ENCODE results near the gene PPP1R15B.

Gene PPP1R15B

GRCh38 chr1:204361781-204362180 is 49.8 kb downstream of the PPP1R15B start:
- no peak for TF ChIP-seq CTCF (IDR thresholded peaks at IDR 0.05; ENCODE audit: borderline replicate concordance, control extremely low read depth, extremely low read depth, insufficient read depth, missing control alignments)
- in situ Hi-C loops (cut with MboI; ENCODE audit: low sequenced_read_pairs, unreplicated experiment), result loop anchor here (10.0 kb wide), 1 partner anchor 197 kb away; the partner anchor contains the start of gene REN

GRCh38 chr1:204361341-204361771 is 50.3 kb downstream of the PPP1R15B start:
- DNase-seq (ENCODE audit: low spot score), result no peak
- in situ Hi-C loops (cut with MboI; ENCODE audit: low sequenced_read_pairs, unreplicated experiment), result loop anchor here (10.0 kb wide), 1 partner anchor 197 kb away; the partner anchor contains the start of gene REN
- no peak for TF ChIP-seq CTCF (IDR thresholded peaks at IDR 0.05; ENCODE audit: borderline replicate concordance, control extremely low read depth, extremely low read depth, insufficient read depth, missing control alignments)

More at GRCh38 chr1:204361781-204362180, 49.8 kb downstream of the PPP1R15B start:
- no peak for DNase-seq (ENCODE audit: low spot score)

GRCh38 chr1:204360314-204360713 is 51.3 kb downstream of the PPP1R15B start:
- no peak for TF ChIP-seq CTCF (IDR thresholded peaks at IDR 0.05; ENCODE audit: borderline replicate concordance, control extremely low read depth, extremely low read depth, insufficient read depth, missing control alignments)
- DNase-seq (ENCODE audit: low spot score), result no peak
- in situ Hi-C loops (cut with MboI; ENCODE audit: low sequenced_read_pairs, unreplicated experiment), result loop anchor here (10.0 kb wide), 1 partner anchor 196 kb away; the partner anchor contains the start of gene REN

- in situ Hi-C loops (cut with MboI; ENCODE audit: low sequenced_read_pairs, unreplicated experiment), result loop anchor here (10.0 kb wide), 1 partner anchor 195 kb away; the partner anchor contains the start of gene REN
- no peak for DNase-seq (ENCODE audit: low spot score)
- no peak for TF ChIP-seq CTCF (IDR thresholded peaks at IDR 0.05; ENCODE audit: borderline replicate concordance, control extremely low read depth, extremely low read depth, insufficient read depth, missing control alignments)
Observed at GRCh38 chr1:204359474-204360255, 52.0 kb downstream of the PPP1R15B start, which contains the start of gene PLEKHA6. TSS of gene PLEKHA6 (minus strand) at chr1:204359929. CDS start at chr1:204273727, 86,202 bp downstream.

GRCh38 chr1:204359131-204359473 is 52.5 kb downstream of the PPP1R15B start:
- in situ Hi-C loops (cut with MboI; ENCODE audit: low sequenced_read_pairs, unreplicated experiment), result no loop called here
- no peak for TF ChIP-seq CTCF (IDR thresholded peaks at IDR 0.05; ENCODE audit: borderline replicate concordance, control extremely low read depth, extremely low read depth, insufficient read depth, missing control alignments)
- no peak for DNase-seq (ENCODE audit: low spot score)

- no peak for TF ChIP-seq CTCF (IDR thresholded peaks at IDR 0.05; ENCODE audit: borderline replicate concordance, control extremely low read depth, extremely low read depth, insufficient read depth, missing control alignments)
- DNase-seq (ENCODE audit: low spot score), result no peak
- in situ Hi-C loops (cut with MboI; ENCODE audit: low sequenced_read_pairs, unreplicated experiment), result no loop called here
Observed at GRCh38 chr1:204358605-204359004, 53.0 kb downstream of the PPP1R15B start.
